HepG2 (cell line): ENCODE data around the gene APOC3. TPM values are rescaled to one million over a fixed set of nuclear protein-coding genes. Genes with fewer than 3 reads are reported as not detected.

Experiments
- CBX1 ChIP-seq: IDR thresholded peaks from one replicate; pipeline ENCODE4 v1.6.1; 2016; ENCODE audit warnings: antibody characterized with exemption, low read depth
- CEBPB ChIP-seq: IDR thresholded peaks from 2 replicates; pipeline ENCODE4 v1.6.1; 2011; ENCODE audit warnings: low read depth, low read length, improper control_type of control experiment, borderline replicate concordance
- ELK4 ChIP-seq: sonication (generic); formaldehyde crosslinking; IDR thresholded peaks from 2 replicates; pipeline ENCODE4 v1.9.0; 2021; ENCODE audit warnings: missing genetic modification reagents, borderline replicate concordance
- IRX3 ChIP-seq: sonication (generic); formaldehyde crosslinking; IDR thresholded peaks from 2 replicates; pipeline ENCODE4 v1.8.1; 2023; ENCODE audit warnings: mild to moderate bottlenecking, low read depth, missing genetic modification reagents, borderline replicate concordance
- KLF11 ChIP-seq: IDR thresholded peaks from 2 replicates; pipeline ENCODE4 v1.6.1; 2016; ENCODE audit warnings: missing compliant biosample characterization
- KLF6 ChIP-seq: IDR thresholded peaks from 2 replicates; pipeline ENCODE4 v1.8.0; 2016; ENCODE audit warnings: missing biosample characterization, missing genetic modification reagents
- MBNL3 ChIP-seq: fragments of 250-450 bp; sonication (Bioruptor Pico); conservative IDR thresholded peaks from 2 replicates; pipeline ENCODE4 v1.8.0; 2022; ENCODE audit warnings: mild to moderate bottlenecking, inconsistent platforms
- MLLT10 ChIP-seq: sonication (generic); formaldehyde crosslinking; IDR thresholded peaks from 2 replicates; pipeline ENCODE4 v1.4.0; 2020; ENCODE audit warnings: missing genetic modification reagents
- NPAS2 ChIP-seq: sonication (generic); formaldehyde crosslinking; IDR thresholded peaks from 2 replicates; pipeline ENCODE4 v1.8.0; 2022; ENCODE audit warnings: mild to moderate bottlenecking, missing genetic modification reagents, borderline replicate concordance
- PCBP1 ChIP-seq: fragments of 200-400 bp; formaldehyde crosslinking; IDR thresholded peaks from 2 replicates; pipeline ENCODE4 v1.6.1; 2017; ENCODE audit warnings: mild to moderate bottlenecking, low read depth, low read length, borderline replicate concordance
- RAD21 ChIP-seq: fragments of 450-650 bp; formaldehyde crosslinking; IDR thresholded peaks from 2 replicates; pipeline ENCODE4 v1.5.0; 2020; ENCODE audit warnings: mild to moderate bottlenecking
- RNF2 ChIP-seq: fragments of 450-650 bp; conservative IDR thresholded peaks from 2 replicates; pipeline ENCODE4 v1.6.1; 2016; ENCODE audit warnings: low read depth
- SOX5 ChIP-seq: IDR thresholded peaks from 2 replicates; pipeline ENCODE4 v1.6.1; 2016; ENCODE audit warnings: borderline replicate concordance
- SP4 ChIP-seq: sonication (generic); formaldehyde crosslinking; IDR thresholded peaks from 2 replicates; pipeline ENCODE4 v1.8.1; 2023; ENCODE audit warnings: mild to moderate bottlenecking, missing genetic modification reagents
- TBX2 ChIP-seq: sonication (generic); formaldehyde crosslinking; IDR thresholded peaks from 2 replicates; pipeline ENCODE4 v1.5.0; 2020; ENCODE audit warnings: missing genetic modification reagents, mild to moderate bottlenecking, borderline replicate concordance
- YEATS2 ChIP-seq: sonication (generic); formaldehyde crosslinking; IDR thresholded peaks from 2 replicates; pipeline ENCODE4 v1.4.0; 2020; ENCODE audit warnings: missing genetic modification reagents, borderline replicate concordance
- ZMAT3 ChIP-seq: sonication (generic); formaldehyde crosslinking; conservative IDR thresholded peaks from 2 replicates; pipeline ENCODE4 v1.7.0; 2021; ENCODE audit warnings: missing genetic modification reagents
- ZMYM2 ChIP-seq: sonication (generic); formaldehyde crosslinking; IDR thresholded peaks from 2 replicates; pipeline ENCODE4 v1.8.0; 2022; ENCODE audit warnings: mild to moderate bottlenecking, missing genetic modification reagents
- ZNF317 ChIP-seq: sonication (generic); formaldehyde crosslinking; IDR thresholded peaks from 2 replicates; pipeline ENCODE4 v1.5.0; 2020; ENCODE audit warnings: mild to moderate bottlenecking, missing genetic modification reagents
- ZNF605 ChIP-seq: sonication (generic); formaldehyde crosslinking; IDR thresholded peaks from 2 replicates; pipeline ENCODE4 v1.8.0; 2022; ENCODE audit warnings: mild to moderate bottlenecking, missing genetic modification reagents
- ZNF7 ChIP-seq: IDR thresholded peaks from 2 replicates; pipeline ENCODE4 v1.6.1; 2016; ENCODE audit warnings: missing biosample characterization, missing genetic modification reagents
- ZNF878 ChIP-seq: sonication (generic); formaldehyde crosslinking; IDR thresholded peaks from 2 replicates; pipeline ENCODE4 v1.8.1; 2023; ENCODE audit warnings: mild to moderate bottlenecking, missing genetic modification reagents, moderate library complexity
- ZSCAN12 ChIP-seq: sonication (generic); formaldehyde crosslinking; IDR thresholded peaks from 2 replicates; pipeline ENCODE4 v1.9.0; 2021; ENCODE audit warnings: mild to moderate bottlenecking, missing genetic modification reagents
- polyA plus RNA-seq, 8 experiments: library from polyadenylated mRNA; depleted of rRNA in 3 of 8; stranded (reverse) in 7 of 8; unstranded in 1 of 8; fragments of >200 nt; fragmentation: Illumina TruSeq in 4 of 8; extraction: Trizol in 4 of 8; gene quantifications; 2 replicates each; pipeline versions ENCODE4 v1.2.1 to v1.2.3, GENCODE V29; 2011 to 2016; ENCODE audit warnings: low read depth in 4 of 8, missing spikeins in 1 of 8, mixed read lengths in 1 of 8; ENCODE audit not compliant: insufficient read depth in 1 of 8
- total RNA-seq, 5 experiments: library from RNA; depleted of rRNA; stranded (reverse); fragments of >200 nt; fragmentation: Illumina TruSeq; extraction: Trizol; gene quantifications; 2 replicates each; pipeline ENCODE4 v1.2.3, GENCODE V29; 2016; ENCODE audit warnings: low read depth in 1 of 5
- TF ChIP-seq, protein P1 (sequence below): sonication (generic); IDR thresholded peaks from 2 replicates; pipeline ENCODE4 v1.6.1; 2016; ENCODE audit warnings: low read depth, borderline replicate concordance
- TF ChIP-seq, protein P2 (sequence below): IDR thresholded peaks from 2 replicates; pipeline ENCODE4 v1.6.1; 2016; ENCODE audit warnings: missing genetic modification reagents, missing compliant biosample characterization
- TF ChIP-seq, protein P3 (sequence below): sonication (generic); formaldehyde crosslinking; IDR thresholded peaks from 2 replicates; pipeline ENCODE4 v1.8.0; 2022; ENCODE audit warnings: missing genetic modification reagents, mild to moderate bottlenecking, inconsistent platforms, borderline replicate concordance
- TF ChIP-seq, protein P4 (sequence below): sonication (generic); formaldehyde crosslinking; IDR thresholded peaks from 2 replicates; pipeline ENCODE4 v1.8.0; 2022; ENCODE audit warnings: mild to moderate bottlenecking, missing genetic modification reagents

APOC3 gene
- total and polyA plus RNA-seq, 2 of the 13 experiments (the other 11 are each of a cell fraction or from before 2014, with no cell fraction given) = 314 to 687 TPM

GRCh38 chr11:116826751-116827431 is 2.8 kb upstream of the APOC3 start (continued):
- TF ChIP-seq CBX1 = peak; percentile 65
- TF ChIP-seq, protein P1, sequence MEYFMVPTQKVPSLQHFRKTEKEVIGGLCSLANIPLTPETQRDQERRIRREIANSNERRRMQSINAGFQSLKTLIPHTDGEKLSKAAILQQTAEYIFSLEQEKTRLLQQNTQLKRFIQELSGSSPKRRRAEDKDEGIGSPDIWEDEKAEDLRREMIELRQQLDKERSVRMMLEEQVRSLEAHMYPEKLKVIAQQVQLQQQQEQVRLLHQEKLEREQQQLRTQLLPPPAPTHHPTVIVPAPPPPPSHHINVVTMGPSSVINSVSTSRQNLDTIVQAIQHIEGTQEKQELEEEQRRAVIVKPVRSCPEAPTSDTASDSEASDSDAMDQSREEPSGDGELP = peak; percentile 71; the same call in 1 of the 2 replicates
- TF ChIP-seq, protein P2, sequence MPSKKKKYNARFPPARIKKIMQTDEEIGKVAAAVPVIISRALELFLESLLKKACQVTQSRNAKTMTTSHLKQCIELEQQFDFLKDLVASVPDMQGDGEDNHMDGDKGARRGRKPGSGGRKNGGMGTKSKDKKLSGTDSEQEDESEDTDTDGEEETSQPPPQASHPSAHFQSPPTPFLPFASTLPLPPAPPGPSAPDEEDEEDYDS (CRISPR knock-in tag) = peak; percentile 78
- TF ChIP-seq MBNL3 (CRISPR knock-in tag) = no peak
- peak; percentile 84 for TF ChIP-seq ZMAT3 (CRISPR knock-in tag)
- peak; percentile 47; the same call in 1 of the 2 replicates for TF ChIP-seq RAD21
- TF ChIP-seq ZNF317 (CRISPR knock-in tag) = peak; percentile 84
- TF ChIP-seq ZNF605 (CRISPR knock-in tag) = peak; percentile 84
- peak; percentile 56; the same call in 1 of the 2 replicates for TF ChIP-seq SP4 (CRISPR knock-in tag)
- no peak for TF ChIP-seq RNF2
- peak; percentile 91 for TF ChIP-seq ZMYM2
- no peak for TF ChIP-seq MLLT10 (CRISPR knock-in tag)
- peak; percentile 86 for TF ChIP-seq ZNF878 (CRISPR knock-in tag)
- 0 out of 2 replicates have a peak, but pooled peaks have one; percentile 19 for TF ChIP-seq ZSCAN12 (CRISPR knock-in tag)
- TF ChIP-seq CEBPB = peak; percentile 85
- TF ChIP-seq ZNF7 (CRISPR knock-in tag) = no peak
- no peak for TF ChIP-seq NPAS2 (CRISPR knock-in tag)
- no peak for TF ChIP-seq ELK4 (CRISPR knock-in tag)
- TF ChIP-seq SOX5 (CRISPR knock-in tag) = peak; percentile 80
- TF ChIP-seq TBX2 (CRISPR knock-in tag) = peak; percentile 83; the same call in 1 of the 2 replicates
- no peak for TF ChIP-seq KLF6 (CRISPR knock-in tag)
- TF ChIP-seq, protein P3, sequence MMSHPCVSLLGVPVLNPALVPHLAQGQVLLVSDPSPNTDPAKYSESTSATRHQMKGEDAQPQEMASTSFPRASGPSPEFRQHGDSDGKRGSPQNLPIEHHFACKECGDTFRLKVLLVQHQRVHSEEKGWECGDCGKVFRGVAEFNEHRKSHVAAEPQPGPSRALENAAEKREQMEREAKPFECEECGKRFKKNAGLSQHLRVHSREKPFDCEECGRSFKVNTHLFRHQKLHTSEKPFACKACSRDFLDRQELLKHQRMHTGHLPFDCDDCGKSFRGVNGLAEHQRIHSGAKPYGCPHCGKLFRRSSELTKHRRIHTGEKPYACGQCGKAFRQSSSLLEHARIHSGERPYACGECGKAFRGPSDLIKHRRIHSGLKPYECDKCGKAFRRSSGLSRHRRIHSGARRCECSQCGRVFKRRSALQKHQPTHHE (CRISPR knock-in tag) = peak; percentile 20; the same call in 1 of the 2 replicates
- 0 out of 2 replicates have a peak, but pooled peaks have one; percentile 76 for TF ChIP-seq KLF11 (CRISPR knock-in tag)
- no peak for TF ChIP-seq PCBP1
- TF ChIP-seq IRX3 = 0 out of 2 replicates have a peak, but pooled peaks have one; percentile 49
- TF ChIP-seq, protein P4, sequence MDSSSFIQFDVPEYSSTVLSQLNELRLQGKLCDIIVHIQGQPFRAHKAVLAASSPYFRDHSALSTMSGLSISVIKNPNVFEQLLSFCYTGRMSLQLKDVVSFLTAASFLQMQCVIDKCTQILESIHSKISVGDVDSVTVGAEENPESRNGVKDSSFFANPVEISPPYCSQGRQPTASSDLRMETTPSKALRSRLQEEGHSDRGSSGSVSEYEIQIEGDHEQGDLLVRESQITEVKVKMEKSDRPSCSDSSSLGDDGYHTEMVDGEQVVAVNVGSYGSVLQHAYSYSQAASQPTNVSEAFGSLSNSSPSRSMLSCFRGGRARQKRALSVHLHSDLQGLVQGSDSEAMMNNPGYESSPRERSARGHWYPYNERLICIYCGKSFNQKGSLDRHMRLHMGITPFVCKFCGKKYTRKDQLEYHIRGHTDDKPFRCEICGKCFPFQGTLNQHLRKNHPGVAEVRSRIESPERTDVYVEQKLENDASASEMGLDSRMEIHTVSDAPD (CRISPR knock-in tag) = peak; percentile 77; the same call in 1 of the 2 replicates
- no peak; the same call in 1 of the 2 replicates for TF ChIP-seq YEATS2
